Measurements from ENCODE around the gene UGT2B17.
"Not testable (repeated sequence)": the region's sequence is repeated elsewhere in the genome, so short reads cannot be mapped to it uniquely, and the experiment has no call there.

GRCh38 chr4:68575636-68576035 lies 486 bp downstream of the UGT2B17 start:
- TF ChIP-seq HDGF (IDR thresholded peaks at IDR 0.05); SIN3A (IDR thresholded peaks at IDR 0.05; ENCODE audit: low read depth, low read length); EGR1 (IDR thresholded peaks at IDR 0.05; ENCODE audit: borderline replicate concordance in 1 of 2, low read depth in 2 of 2, low read length in 2 of 2); YY1 (IDR thresholded peaks at IDR 0.05; ENCODE audit: low read depth, low read length); MYC (IDR thresholded peaks at IDR 0.05; ENCODE audit: insufficient read depth, insufficient read length, insufficient replicate concordance, low read length, severe bottlenecking); EZH2 (IDR thresholded peaks at IDR 0.05; ENCODE audit: borderline replicate concordance, control insufficient read depth, low read depth, low read length); CEBPB (IDR thresholded peaks at IDR 0.05; ENCODE audit: borderline replicate concordance in 1 of 2, low read depth in 2 of 2, low read length in 2 of 2); EP300 (IDR thresholded peaks at IDR 0.05; ENCODE audit: borderline replicate concordance in 1 of 2, control insufficient read depth in 1 of 2, low read depth in 2 of 2, low read length in 2 of 2): not testable (repeated sequence)
